Dedifferentiated amniotic fluid mesenchymal stem cell (primary cell): ENCODE measurements around the gene SCAI.
"Not testable (repeated sequence)": the region's sequence is repeated elsewhere in the genome, so short reads cannot be mapped to it uniquely, and the experiment has no call there.

ENCODE experiments used
- DNase-seq: peaks from one replicate; pipeline ENCODE4 v3.0.0-alpha.2; 2016; ENCODE audit errors: extremely low spot score

SCAI gene

DNA sequence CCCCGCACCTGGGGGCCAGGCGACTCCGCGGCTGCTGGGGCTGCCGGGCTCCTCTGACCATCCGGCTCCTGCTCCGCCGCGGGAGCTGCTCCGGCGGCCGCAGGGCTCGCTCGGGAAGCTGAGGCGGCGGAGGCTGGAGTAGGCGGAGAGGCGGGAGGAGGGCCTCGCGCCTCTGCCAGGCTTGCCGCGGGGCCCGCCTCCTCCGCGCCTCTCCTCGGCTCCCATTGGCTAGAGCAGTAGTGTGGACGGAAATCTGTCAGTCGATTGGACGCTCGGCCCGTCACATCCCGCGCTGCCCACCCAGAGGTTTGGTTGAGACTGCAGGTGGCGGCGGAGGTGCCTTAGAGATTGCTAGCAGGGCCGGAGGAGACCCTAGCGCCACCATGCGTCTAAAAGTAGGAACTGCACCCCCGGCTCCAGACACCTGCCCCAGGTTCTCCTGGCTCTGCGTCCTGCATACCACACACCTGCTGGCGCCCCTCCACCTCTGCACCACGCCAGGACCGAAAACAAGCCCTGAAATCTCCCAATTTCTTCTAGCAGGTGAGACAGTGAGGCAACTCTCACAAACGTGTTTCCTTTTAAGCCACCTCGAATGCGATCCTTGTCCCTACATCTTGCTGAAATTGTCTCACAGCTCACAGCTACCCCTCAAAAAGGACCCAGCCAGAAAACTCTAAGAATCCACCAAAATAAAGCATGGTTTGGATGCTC, at the start of gene SCAI:
Gene SCAI (minus strand): TSS at position 152 of the 714 bp plus-strand sequence. CDS start 91 bp downstream, at position 61.
- DNase-seq, result peak; percentile 99

DNA sequence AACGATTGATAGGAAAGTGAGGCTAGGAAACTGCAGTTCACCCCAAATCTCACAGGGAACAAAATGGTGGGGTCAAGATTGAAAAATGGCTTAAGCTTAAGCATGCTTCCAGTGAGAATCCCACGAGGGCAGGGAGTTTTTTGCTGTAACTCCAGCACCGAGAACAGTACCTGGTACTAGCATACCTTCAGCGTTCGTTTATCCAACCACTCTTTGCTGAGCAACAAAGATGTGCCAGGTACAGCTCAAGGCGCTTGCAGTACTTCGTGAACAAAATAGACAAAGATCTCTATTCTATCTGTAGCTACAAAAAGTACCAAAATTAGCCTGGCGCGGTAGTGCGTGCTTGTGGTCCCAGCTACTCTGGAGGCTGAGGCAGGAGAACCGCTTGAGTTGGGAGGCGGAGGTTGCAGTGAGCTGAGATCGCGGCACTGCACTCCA, 47.1 kb upstream of the SCAI start:
- DNase-seq, result no peak

DNA sequence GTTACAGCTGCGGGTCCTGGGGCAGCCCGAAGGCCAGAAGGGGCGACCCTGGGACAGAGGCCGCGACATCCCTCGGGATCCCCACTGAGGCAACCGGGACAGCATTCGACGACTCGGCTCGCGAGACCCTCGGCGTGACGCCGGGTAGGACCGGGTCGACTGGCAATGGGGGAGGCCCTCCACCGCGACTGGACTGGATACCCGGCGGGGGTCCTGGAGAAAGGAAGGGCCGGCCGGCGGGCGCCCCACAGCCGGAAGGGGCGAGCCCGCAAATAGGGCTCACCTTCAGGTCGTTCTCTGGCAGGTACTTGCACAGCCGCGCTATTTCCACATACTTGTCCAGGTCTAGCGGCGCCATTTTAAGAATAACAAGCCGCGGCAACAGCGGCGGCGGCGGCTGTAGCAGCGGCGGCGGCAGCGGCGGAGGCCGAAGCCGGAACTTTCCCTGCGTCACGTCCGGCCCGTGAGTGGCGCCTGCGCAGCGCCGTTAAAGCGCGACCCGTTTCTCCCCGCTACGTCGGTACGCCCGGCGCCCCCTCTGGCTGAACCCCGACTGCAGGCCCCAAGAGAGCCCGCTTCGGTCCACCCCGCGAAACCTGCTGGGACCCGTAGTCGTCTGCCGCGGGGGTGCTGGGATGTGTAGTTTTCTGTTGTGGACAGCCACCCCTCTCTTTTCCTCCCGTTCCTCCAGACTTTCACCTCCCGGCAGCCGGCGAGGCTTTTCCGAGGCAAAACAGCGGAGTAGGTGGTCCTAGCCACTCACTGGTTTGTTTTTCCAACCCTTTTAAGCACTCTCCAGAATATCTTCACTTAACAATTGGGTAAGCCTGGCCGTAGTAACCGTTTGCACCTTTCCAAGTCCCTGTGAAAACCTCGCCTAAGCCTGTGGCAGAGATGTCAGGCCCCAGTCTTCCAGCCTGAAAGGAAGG, 46.3 kb upstream of the SCAI start, which contains the start of gene PPP6C:
Gene PPP6C (minus strand): TSS at position 443 of the 929 bp plus-strand sequence. CDS start 85 bp downstream, at position 358.
- peak; percentile 94 for DNase-seq

DNA sequence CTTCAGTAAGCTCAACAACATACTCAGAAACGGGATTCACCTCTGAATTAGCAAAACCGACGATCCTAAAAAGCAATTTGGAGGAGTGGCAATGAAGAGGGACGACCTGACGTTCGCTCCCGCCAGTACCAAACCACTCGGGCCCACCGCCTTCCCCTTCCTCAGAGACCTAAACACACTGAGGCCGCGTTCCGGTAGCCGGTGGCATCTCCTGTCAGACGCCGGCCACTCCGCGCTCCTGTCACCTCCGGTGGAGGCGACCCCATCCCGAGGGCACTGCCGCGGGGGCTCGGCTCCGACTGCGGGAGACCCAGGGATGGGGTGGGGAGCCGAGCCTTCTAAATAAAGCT, 45.7 kb upstream of the SCAI start:
- no peak for DNase-seq

DNA sequence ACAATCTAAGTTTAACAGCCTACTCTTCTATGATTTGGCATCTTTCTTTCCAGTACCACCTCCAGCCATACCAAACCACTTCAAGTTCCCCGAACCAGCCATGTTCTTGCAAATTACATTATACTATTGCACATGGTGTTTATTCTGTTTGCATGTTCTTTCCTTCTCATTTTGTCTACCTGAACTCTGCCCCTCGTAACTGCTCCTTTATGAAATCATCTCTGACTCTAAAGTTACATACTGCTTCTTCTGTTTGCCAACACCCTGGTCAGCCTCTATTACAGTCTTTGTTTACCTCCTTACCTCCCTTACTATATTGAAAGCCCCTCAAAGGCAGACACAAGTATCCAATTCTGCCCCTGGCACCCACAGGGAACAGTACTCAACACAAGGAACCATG, 40.2 kb upstream of the SCAI start:
- DNase-seq, result no peak

DNA sequence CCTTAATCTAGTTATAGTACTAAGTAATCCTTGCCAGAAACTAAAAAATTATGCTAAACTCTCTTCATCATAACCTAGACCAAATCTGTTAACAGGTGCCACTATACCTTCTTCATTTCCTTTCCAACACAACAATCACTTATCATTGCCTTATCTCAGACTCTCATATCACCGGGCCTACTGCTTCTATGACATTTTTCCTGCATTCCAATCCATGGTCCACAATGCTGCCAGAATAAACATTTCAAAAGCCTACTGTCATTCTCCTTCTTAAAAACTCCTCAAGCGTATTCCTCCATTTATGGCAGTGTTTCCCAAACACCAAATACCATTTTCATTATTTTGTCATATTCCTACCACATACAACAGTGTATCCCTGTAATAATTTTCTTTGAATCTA, 39.7 kb upstream of the SCAI start:
- no peak for DNase-seq

DNA sequence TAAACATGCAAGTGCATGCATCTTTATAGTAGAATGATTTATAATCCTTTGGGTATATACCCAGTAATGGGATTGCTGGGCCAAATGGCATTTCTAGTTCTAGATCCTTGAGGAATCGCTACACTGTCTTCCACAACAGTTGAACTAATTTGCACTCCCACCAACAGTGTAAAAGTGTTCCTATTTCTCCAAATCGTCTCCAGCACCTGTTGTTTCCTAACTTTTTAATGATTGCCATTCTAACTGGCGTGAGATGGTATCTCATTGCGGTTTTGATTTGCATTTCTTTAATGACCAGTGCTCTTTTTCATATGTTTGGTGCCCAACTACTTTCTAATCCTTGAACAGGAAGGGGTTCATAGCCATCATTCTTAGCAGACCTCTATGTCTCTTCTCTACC, 38.4 kb upstream of the SCAI start:
- not testable (repeated sequence) for DNase-seq

DNA sequence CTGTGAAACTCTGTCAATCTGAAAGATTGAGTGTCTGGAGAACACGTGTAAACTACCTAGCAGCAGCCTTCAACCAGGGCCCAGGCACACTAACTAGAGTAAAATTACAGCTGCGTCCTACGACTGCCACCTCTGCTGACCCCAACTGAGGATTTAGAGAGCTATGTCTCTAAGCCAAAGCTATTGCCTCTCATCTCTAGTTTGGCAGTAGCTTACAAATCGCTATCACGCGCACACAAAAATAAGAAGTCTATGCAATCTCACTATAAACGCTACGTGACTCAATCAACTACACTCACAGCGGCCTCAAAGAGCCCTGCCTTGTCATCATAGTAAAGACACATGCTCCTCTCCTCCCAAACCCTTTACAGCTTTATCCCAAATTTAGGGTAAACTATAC, 37.5 kb upstream of the SCAI start:
- no peak for DNase-seq

DNA sequence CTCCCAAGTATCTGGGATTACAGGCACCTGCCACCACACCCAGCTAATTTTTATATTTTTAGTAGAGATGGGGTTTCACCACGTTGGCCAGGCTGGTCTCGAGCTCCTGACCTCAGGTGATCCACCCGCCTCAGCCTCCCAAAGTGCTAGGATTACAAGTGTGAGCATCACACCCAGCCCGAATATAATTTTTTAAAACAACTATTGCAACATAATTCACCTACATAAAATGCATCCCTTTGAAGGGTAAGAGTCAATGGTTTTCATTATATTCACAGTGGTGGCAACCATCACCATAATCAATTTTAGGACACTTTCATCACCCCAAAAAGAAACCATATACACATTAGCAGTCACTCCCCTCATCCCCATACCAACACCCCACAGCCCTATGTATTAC, 36.4 kb upstream of the SCAI start:
- not testable (repeated sequence) for DNase-seq

DNA sequence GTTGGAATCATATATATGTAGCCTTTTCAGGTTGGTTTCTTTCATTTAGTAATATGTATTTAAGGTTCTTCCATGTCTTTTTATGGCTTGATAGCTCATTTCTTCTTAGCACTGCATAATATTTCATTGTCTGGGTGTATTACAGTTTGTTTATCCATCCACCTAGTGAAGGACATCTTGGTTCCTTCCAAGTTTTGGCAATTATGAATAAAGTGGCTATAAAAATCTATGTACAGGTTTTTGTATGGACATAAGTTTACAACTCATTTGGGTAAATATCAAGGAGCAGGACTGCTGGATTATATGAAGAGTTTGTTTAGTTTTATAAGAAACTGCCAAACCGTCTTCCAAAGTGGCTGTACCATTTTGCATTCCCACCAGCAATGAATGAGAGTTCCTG, 34.6 kb upstream of the SCAI start:
- no peak for DNase-seq

DNA sequence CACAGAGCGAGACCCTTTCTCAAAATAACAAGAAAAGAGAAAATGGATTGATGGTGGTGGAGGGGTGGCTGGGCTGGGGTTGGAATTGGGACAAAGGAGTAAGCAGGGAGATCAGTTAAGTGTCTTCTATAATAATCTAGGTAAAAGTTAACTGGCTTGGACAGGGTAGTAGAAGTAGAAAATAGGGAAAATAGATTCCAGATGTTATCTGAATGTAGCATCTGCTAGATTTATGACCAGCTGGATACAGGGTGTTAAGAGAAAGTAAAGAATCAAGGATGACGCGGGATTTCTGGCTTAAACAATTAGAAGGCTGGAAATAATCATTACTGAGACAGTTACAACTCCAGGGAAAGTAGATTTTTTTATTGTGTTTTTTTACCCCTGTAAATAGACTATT, 33.3 kb upstream of the SCAI start:
- no peak for DNase-seq

DNA sequence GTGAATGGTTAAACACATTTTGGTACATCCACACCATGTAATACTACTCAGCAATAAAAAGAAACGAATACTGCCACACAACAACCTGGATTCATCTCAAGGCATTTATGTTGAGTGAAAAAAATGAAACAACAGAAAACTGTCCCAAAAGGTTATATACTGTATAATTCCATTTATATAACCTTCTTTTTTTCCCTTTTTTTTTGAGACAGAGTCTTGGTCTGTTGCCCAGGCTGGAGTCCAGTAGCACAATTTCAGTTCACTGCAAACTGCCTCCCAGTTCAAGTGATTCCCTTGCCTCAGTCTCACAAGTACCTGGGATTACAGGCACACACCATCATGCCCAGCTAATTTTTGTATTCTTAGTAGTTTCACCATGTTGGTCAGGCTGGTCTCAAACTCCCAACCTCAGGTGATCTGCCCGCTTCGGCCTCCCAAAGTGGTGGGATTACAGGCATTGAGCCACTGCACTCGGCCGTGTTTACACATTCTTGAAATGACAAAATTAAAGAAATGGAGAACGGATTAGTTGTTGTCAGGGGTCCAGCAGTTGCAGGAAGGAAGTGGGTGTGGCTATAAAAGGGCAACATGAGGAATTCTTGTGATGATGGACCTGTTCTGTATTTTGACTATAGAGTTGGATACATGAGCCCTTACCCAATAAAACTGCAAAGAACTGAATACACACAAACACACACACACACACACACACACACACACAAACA, 28.9 kb upstream of the SCAI start:
- no peak for DNase-seq

DNA sequence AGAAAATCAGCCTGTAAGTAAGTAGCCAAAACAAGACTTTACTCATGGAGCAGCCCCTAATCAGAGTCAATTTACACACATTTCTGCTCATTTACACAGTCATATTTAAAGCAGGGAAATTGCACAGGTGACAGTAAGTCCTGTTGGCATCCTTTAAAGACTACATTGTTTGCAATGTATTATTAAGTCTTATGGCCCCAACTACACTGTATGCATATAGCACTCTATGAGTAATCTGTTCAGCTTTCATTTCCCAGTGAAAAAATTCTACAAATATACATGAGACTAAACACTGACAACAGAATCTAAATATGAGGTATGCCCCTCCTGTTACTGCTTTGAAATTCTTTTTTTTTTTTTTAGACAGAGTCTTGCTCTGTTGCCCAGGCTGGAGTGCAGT, 26.6 kb upstream of the SCAI start:
- no peak for DNase-seq

DNA sequence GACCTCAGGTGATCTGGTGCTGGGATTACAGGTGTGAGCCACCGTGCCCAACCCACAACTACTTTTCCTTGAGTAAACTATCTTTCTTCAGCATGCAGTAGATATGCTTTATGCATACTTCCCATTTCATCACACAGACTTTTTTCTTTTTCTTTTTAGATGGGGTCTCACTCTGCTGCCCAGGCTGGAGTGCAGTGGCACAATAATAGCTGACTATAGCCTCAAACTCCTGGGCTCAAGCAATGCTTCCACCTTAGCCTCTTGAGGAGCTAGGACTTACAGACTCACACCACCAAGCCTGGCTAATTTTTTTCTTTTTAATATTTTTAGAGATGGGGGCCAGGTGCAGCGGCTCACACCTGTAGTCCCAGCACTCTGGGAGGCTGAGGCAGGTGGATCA, 23.4 kb upstream of the SCAI start:
- DNase-seq, result no peak

DNA sequence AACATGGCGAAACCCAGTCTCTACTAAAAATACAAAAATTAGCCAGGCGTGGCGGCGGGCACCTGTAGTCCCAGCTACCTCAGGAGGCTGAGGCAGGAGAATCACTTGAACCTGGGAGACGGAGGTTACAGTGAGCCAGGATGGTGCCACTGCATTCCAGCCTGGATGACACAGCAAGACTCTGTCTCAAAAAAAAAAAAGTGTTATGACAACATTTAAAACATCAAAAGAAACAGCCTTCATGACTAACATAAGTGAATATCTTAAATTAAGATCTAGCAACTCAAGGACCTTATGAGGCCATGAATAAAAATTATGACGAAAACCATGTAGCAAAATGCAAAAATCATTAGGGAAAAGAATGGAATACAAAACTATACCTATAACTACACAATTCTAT, 19.6 kb upstream of the SCAI start:
- not testable (repeated sequence) for DNase-seq

DNA sequence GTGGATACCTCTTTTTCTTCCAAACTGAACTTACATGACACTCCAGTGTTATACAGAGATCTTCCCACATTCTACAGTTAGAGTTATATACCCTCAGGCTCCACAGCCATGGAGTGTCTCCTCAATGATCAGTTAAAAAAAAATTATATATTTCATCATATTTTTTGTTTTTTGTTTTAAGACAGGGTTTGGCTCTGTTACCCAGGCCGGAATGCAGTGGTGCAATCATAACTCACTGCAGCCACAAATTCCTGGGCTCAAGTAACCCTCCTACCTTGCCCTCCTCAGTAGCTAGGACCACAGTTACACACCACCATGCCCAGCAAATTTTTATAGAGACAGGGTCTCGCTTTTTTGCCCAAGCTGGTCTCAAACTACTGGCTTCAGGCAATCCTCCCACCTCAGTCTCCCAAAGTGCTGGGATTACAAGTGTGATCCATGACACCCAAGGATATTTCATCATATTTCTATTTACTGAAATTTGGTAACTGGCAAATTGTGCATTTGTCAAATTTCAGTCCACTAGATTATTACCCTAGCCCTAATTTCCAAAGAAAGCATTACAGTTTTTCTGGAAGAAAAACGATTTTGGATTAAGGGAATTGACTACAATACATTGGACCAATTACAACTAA, 18.1 kb upstream of the SCAI start:
- DNase-seq, result peak; percentile 44

DNA sequence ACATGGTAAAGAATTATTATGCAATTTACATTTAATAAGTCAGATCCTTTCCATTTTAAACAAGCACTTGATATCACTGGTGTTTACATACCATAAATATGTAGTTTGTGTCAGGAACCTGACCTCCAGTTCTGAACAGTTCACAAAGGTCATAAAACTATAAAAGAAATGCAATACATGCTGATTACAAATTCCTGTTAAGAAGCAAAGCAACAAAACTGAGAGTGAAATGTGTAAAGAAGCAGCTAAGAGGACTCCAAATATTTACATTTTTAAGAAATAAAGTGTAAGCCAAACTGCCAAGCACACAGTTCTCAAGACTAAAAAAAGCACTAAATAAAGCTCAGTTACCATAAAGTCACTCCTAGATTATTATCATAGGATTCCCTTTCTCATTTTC, 17.4 kb upstream of the SCAI start:
- DNase-seq, result no peak

DNA sequence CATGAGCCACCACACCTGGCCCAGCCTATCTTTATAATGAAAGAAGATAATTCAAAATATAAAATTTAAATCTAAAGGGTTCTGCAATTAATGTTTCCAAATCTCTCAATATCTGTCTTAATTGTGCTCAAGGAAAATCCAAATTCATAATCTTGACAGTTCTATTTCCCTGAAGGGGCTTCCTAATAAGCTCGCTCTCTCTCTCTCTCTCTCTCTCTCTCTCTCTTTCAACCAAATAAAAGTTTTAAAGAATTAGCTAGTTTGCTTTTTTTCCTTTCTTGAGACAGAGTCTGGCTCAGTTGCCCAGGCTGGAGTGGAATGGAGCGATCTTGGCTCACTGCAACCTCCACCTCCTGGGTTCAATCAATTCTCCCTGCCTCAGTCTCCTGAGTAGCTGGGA, 13.2 kb upstream of the SCAI start:
- DNase-seq, result no peak

DNA sequence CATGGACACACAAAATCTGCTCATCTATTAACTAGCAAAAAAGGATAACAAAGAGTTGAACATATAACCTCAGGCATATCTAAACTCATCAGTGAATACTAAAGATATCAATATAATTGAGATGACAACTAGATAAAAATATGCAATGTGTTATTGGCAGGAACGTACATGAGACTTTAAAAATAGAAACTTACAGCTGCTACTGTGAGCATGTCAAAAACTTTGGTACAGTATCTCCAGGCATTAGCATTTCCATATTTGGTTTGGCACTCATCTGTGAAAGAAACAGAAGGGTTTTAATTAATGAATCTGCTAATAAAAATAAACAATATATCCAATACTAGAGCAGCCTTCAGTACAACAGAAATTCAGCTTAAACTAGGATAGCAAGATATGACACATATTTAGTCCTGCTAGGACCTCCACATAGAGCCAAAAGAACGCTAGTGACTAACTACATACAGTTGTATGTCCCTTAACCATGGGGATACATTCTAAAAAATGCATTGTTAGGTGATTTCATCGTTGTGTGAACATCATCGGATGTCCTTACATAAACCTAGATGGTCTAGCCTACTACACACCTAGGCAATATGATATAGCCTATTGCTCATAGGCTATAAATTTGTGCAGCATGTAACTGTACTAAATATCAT, 10.5 kb upstream of the SCAI start:
- DNase-seq, result no peak

DNA sequence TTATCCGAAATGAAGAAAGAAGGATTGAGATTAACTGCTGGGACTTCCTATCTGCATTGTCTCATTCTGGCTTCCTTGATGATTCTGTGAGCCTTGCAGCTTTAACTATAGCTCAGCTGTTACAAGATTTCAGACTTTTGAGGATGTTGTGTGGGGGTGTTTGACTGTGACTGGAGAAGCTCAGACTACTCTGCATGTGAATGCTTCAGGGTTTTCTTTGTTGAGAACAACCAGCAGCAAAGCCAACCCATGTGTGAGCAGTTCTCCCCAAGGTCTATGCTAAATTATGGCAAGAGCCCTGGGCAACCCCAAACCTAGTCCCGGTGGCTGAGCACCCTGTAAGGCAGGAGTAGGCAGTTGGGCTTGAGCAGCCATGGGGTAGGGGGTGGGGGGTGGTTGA, 8.4 kb upstream of the SCAI start:
- no peak for DNase-seq
